ENCODE data around the gene FZR1.

DNA sequence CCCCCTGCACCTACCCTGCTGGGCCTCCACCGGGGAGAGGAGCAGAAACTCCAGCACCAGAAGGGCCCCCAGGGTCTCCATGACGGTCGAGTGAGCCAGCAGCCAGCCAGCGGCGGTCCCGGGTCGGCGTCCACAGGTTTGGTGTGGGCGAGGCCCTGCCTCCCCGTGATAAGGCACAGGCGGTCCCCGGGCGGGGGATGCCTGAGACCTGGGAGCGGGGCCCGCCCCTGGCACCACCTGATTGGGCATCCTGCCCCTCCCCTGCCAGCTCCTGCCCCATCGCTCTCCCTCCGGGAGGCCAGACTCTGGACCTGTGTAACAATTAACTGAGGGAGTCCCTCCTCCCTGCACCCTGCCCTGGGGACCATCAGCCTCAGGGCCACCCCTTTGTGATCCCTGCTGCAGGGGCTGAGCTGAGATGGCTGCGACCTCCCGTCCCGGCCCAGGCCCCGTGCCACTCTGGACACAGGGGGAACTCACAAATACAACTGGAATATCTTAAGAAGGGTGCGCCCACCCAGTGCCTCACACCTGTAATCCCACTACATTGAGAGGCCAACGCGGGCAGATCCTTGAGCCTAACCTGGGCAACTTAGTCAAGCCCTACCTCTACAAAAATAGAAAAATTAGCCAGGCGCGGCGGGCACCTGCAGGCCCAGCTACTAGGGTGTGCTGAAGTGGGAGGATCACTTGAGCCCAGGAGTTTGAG, 25.6 kb upstream of the FZR1 start, which contains the start of gene SMIM24:
- TF ChIP-seq, protein P1, sequence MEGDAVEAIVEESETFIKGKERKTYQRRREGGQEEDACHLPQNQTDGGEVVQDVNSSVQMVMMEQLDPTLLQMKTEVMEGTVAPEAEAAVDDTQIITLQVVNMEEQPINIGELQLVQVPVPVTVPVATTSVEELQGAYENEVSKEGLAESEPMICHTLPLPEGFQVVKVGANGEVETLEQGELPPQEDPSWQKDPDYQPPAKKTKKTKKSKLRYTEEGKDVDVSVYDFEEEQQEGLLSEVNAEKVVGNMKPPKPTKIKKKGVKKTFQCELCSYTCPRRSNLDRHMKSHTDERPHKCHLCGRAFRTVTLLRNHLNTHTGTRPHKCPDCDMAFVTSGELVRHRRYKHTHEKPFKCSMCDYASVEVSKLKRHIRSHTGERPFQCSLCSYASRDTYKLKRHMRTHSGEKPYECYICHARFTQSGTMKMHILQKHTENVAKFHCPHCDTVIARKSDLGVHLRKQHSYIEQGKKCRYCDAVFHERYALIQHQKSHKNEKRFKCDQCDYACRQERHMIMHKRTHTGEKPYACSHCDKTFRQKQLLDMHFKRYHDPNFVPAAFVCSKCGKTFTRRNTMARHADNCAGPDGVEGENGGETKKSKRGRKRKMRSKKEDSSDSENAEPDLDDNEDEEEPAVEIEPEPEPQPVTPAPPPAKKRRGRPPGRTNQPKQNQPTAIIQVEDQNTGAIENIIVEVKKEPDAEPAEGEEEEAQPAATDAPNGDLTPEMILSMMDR (IDR thresholded peaks at IDR 0.05), result no peak
- TF ChIP-seq POLR2A (IDR thresholded peaks at IDR 0.05) (no peak), POLR2AphosphoS5 (IDR thresholded peaks at IDR 0.05) (no peak)

Measured in prostate gland (tissue), 2 donors.